ENCODE measurements around the gene ATP10A. TPM values are rescaled to one million over a fixed set of nuclear protein-coding genes. Genes with fewer than 3 reads are reported as not detected.

ATP10A gene
- polyA plus RNA-seq, 1 donor (not counting 4 experiments of a cell fraction or from before 2014, with no cell fraction given) = not detected

DNA sequence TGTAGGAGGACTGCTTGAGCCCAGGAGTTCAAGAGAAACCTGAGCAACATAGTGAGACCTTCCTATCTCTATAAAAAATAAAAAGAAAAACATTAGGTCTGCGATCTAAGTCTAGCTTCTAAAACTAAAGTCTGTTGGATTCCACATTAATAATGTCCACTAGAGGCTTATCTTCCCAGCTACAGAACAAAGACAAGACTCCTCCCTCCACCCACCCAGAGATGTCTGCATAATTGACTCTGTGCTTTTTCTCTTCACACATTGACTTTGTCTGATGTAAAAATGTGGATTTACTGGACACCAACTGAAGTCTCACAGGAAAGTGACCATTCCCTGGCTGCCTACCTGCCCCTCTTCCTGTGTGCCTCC lies 91.8 kb downstream of the ATP10A start:
- H3K9me3 ChIP-seq (ENCODE audit: control insufficient read depth, low read depth, low read length) = peaks cover 3% of the 10 kb centered on the region
- FAIRE-seq = no peak
- no peaks in the 10 kb centered on the region for H3K27me3 ChIP-seq (ENCODE audit: control insufficient read depth, extremely low read depth, insufficient read depth, low read length)
- no peaks in the 10 kb centered on the region for H3K79me2 ChIP-seq (ENCODE audit: control insufficient read depth, insufficient read depth, low read length)
- no peak overlapping the region for H3K9ac ChIP-seq (ENCODE audit: control insufficient read depth, extremely low read depth, insufficient read depth, low read length)
- dilution Hi-C loops (cut with MboI; ENCODE audit: extremely low pct_ligation_motif_present, low sequenced_read_pairs) = no loop called here
- H3K4me2 ChIP-seq (ENCODE audit: control insufficient read depth, extremely low read depth, insufficient read depth, low read depth, low read length) = no peak overlapping the region
- no peaks in the 10 kb centered on the region for H3K4me1 ChIP-seq (ENCODE audit: control insufficient read depth, extremely low read depth, insufficient read depth, low read length)
- H3K9me1 ChIP-seq (ENCODE audit: control insufficient read depth, extremely low read depth, insufficient read depth, low read length) = no peaks in the 10 kb centered on the region
- H3K4me3 ChIP-seq (ENCODE audit: control insufficient read depth in 2 of 3, extremely low read depth in 1 of 3, insufficient read depth in 2 of 3, low read depth in 1 of 3, low read length in 3 of 3) = no peak overlapping the region
- no peak overlapping the region for H3K27ac ChIP-seq (ENCODE audit: control insufficient read depth, insufficient read depth, low read length)
- no peaks in the 10 kb centered on the region for H3K36me3 ChIP-seq (ENCODE audit: control insufficient read depth in 2 of 2, extremely low read depth in 1 of 2, insufficient read depth in 2 of 2, low read length in 2 of 2)
- TF ChIP-seq EZH2 (IDR thresholded peaks at IDR 0.05; ENCODE audit: low read length) = no peak
- no peak for TF ChIP-seq CTCF (optimal IDR thresholded peaks at IDR 0.05 in 1 of 3, IDR thresholded peaks at IDR 0.05 in 1 of 3, conservative IDR thresholded peaks at IDR 0.05 in 1 of 3; ENCODE audit: extremely low read depth in 1 of 3, insufficient read depth in 2 of 3, low read length in 3 of 3)
- H2AFZ ChIP-seq (ENCODE audit: control insufficient read depth, low read length) = no peak overlapping the region
- no peak for DNase-seq (ENCODE audit: low read depth, low spot score)
- H4K20me1 ChIP-seq (ENCODE audit: control insufficient read depth, extremely low read depth, insufficient read depth, low read length) = no peaks in the 10 kb centered on the region

GRCh38 chr15:25770618-25771337 lies 92.3 kb downstream of the ATP10A start:
- dilution Hi-C loops (cut with MboI; ENCODE audit: extremely low pct_ligation_motif_present, low sequenced_read_pairs) = no loop called here
- Histone ChIP-seq H3K27me3 (ENCODE audit: control insufficient read depth, extremely low read depth, insufficient read depth, low read length) (no peaks in the 10 kb centered on the region), H3K4me1 (ENCODE audit: control insufficient read depth, extremely low read depth, insufficient read depth, low read length) (no peaks in the 10 kb centered on the region), H3K9ac (ENCODE audit: control insufficient read depth, extremely low read depth, insufficient read depth, low read length) (no peak overlapping the region), H2AFZ (ENCODE audit: control insufficient read depth, low read length) (no peak overlapping the region), H3K4me3 (ENCODE audit: control insufficient read depth in 2 of 3, extremely low read depth in 1 of 3, insufficient read depth in 2 of 3, low read depth in 1 of 3, low read length in 3 of 3) (no peak overlapping the region), H3K4me2 (ENCODE audit: control insufficient read depth, extremely low read depth, insufficient read depth, low read depth, low read length) (no peak overlapping the region), H3K27ac (ENCODE audit: control insufficient read depth, insufficient read depth, low read length) (no peak overlapping the region), H3K36me3 (ENCODE audit: control insufficient read depth in 2 of 2, extremely low read depth in 1 of 2, insufficient read depth in 2 of 2, low read length in 2 of 2) (no peaks in the 10 kb centered on the region), H3K9me1 (ENCODE audit: control insufficient read depth, extremely low read depth, insufficient read depth, low read length) (no peaks in the 10 kb centered on the region), H3K79me2 (ENCODE audit: control insufficient read depth, insufficient read depth, low read length) (no peaks in the 10 kb centered on the region), H3K9me3 (ENCODE audit: control insufficient read depth, low read depth, low read length) (peaks cover 5% of the 10 kb centered on the region), H4K20me1 (ENCODE audit: control insufficient read depth, extremely low read depth, insufficient read depth, low read length) (no peaks in the 10 kb centered on the region)
- FAIRE-seq (no peak), DNase-seq (ENCODE audit: low read depth, low spot score) (no peak)
- TF ChIP-seq CTCF (optimal IDR thresholded peaks at IDR 0.05 in 1 of 3, IDR thresholded peaks at IDR 0.05 in 1 of 3, conservative IDR thresholded peaks at IDR 0.05 in 1 of 3; ENCODE audit: extremely low read depth in 1 of 3, insufficient read depth in 2 of 3, low read length in 3 of 3) (no peak), EZH2 (IDR thresholded peaks at IDR 0.05; ENCODE audit: low read length) (no peak)
